A549 (cell line): ENCODE measurements around the gene ANKRD16.

Experiments used
- HOXA7 ChIP-seq: fragments of 250-450 bp; sonication (Bioruptor Pico); IDR thresholded peaks from 2 replicates; pipeline ENCODE4 v1.5.0; 2020; ENCODE audit warnings: mild to moderate bottlenecking, moderate library complexity
- MAFK ChIP-seq: fragments of 450-650 bp; IDR thresholded peaks from 2 replicates; pipeline ENCODE4 v1.6.1; 2014; ENCODE audit not compliant: partially characterized antibody
- RAD21 ChIP-seq, 2 experiments: fragments of >200 bp in 1 of 2; sonication (Bioruptor Twin) in 1 of 2; formaldehyde crosslinking in 1 of 2; IDR thresholded peaks in 1 of 2; conservative IDR thresholded peaks in 1 of 2; 2 replicates in 1 of 2; 3 replicates in 1 of 2; pipeline ENCODE4 v1.6.1; 2012 to 2018; ENCODE audit warnings: inconsistent platforms in 1 of 2

GRCh38 chr10:5871596-5871995 lies 18.1 kb downstream of the ANKRD16 start:
- no peak for TF ChIP-seq MAFK
- no peak for TF ChIP-seq RAD21 (conservative IDR thresholded peaks at IDR 0.05 in 1 of 2, IDR thresholded peaks at IDR 0.05 in 1 of 2)
- TF ChIP-seq HOXA7 (CRISPR knock-in tag): no peak
